Immature natural killer cell (primary cell): ENCODE results near the gene LEFTY1. TPM values are rescaled to one million over a fixed set of nuclear protein-coding genes. Genes with fewer than 3 reads are reported as not detected.

ENCODE experiments used
- DNase-seq, 3 donors: peaks; one replicate each; pipeline ENCODE4 v3.0.0; 2022; ENCODE audit warnings: mixed read lengths in 1 of 3
- H3K27ac Mint-ChIP-seq, 6 donors: one replicate each; pipeline ENCODE4 v1.8.0; 2020; ENCODE audit warnings: mixed read lengths in 6 of 6, mild to moderate bottlenecking in 5 of 6, inconsistent platforms in 4 of 6, moderate library complexity in 3 of 6
- H3K27me3 Mint-ChIP-seq, 3 donors: one replicate each; pipeline ENCODE4 v1.8.0; 2020 to 2021; ENCODE audit warnings: low read depth in 3 of 3, mild to moderate bottlenecking in 3 of 3, mixed read lengths in 3 of 3, moderate library complexity in 3 of 3, inconsistent platforms in 1 of 3
- H3K36me3 Mint-ChIP-seq, 3 donors: one replicate each; pipeline ENCODE4 v1.8.0; 2020; ENCODE audit warnings: mixed read lengths in 3 of 3, inconsistent platforms in 2 of 3, mild to moderate bottlenecking in 2 of 3
- H3K4me1 Mint-ChIP-seq, 2 donors: one replicate each; pipeline ENCODE4 v1.8.0; 2020; ENCODE audit warnings: inconsistent platforms in 2 of 2, mild to moderate bottlenecking in 2 of 2, mixed read lengths in 2 of 2, moderate library complexity in 1 of 2
- H3K4me3 Mint-ChIP-seq, 5 donors: one replicate each; pipeline ENCODE4 v1.8.0; 2020; ENCODE audit warnings: mild to moderate bottlenecking in 5 of 5, mixed read lengths in 5 of 5, inconsistent platforms in 3 of 5, moderate library complexity in 3 of 5
- H3K9me3 Mint-ChIP-seq, 6 donors: one replicate each; pipeline ENCODE4 v1.8.0; 2020; ENCODE audit warnings: mild to moderate bottlenecking in 6 of 6, mixed read lengths in 6 of 6, inconsistent platforms in 4 of 6, moderate library complexity in 3 of 6
- polyA plus RNA-seq, 3 donors: library from polyadenylated mRNA; unstranded; fragments of 300-500 nt; fragmentation: Illumina TruSeq; gene quantifications; one replicate each; pipeline ENCODE4 v1.2.3, GENCODE V29; 2021

Gene LEFTY1
- polyA plus RNA-seq, 3 donors from 2014 or later, result not detected

GRCh38 chr1:225866981-225867380 is 22.0 kb downstream of the LEFTY1 start:
- no peaks in the 10 kb centered on the region for H3K9me3 Mint-ChIP-seq
- H3K27me3 Mint-ChIP-seq, result peaks cover 0 to 3% (median 2%) of the 10 kb centered on the region in 3 donors
- H3K4me1 Mint-ChIP-seq, result peaks cover 35 to 47% of the 10 kb centered on the region in 2 donors
- peak overlapping the region; percentile 12 to 82 (median 53) for H3K27ac Mint-ChIP-seq
- peak overlapping the region in 2 of 5 donors; percentile 27 to 53 for H3K4me3 Mint-ChIP-seq
- DNase-seq, result no peak
- H3K36me3 Mint-ChIP-seq, result peaks cover 25 to 58% (median 34%) of the 10 kb centered on the region in 3 donors

GRCh38 chr1:225866061-225866837 is 22.7 kb downstream of the LEFTY1 start:
- DNase-seq, result peak; percentile 44 to 58 (median 48)
- no peaks in the 10 kb centered on the region for H3K9me3 Mint-ChIP-seq
- H3K27ac Mint-ChIP-seq, result peak overlapping the region; percentile 12 to 88 (median 58)
- no peaks in the 10 kb centered on the region for H3K27me3 Mint-ChIP-seq
- H3K4me3 Mint-ChIP-seq, result peak overlapping the region; percentile 2 to 65 (median 57)
- H3K36me3 Mint-ChIP-seq, result peaks cover 26 to 56% (median 27%) of the 10 kb centered on the region in 3 donors
- peaks cover 28 to 40% of the 10 kb centered on the region in 2 donors for H3K4me1 Mint-ChIP-seq

GRCh38 chr1:225865514-225865913 is 23.4 kb downstream of the LEFTY1 start:
- no peak for DNase-seq
- Mint-ChIP-seq H3K27me3 (no peaks in the 10 kb centered on the region), H3K4me3 (peak overlapping the region in 2 of 5 donors; percentile 47 to 60), H3K4me1 (peaks cover 23 to 33% of the 10 kb centered on the region in 2 donors), H3K27ac (peak overlapping the region in 4 of 6 donors; percentile 40 to 86 (median 45)), H3K36me3 (peaks cover 20 to 54% (median 22%) of the 10 kb centered on the region in 3 donors), H3K9me3 (no peaks in the 10 kb centered on the region)

- H3K4me3 Mint-ChIP-seq, result no peak overlapping the region
- H3K27me3 Mint-ChIP-seq, result no peaks in the 10 kb centered on the region
- H3K27ac Mint-ChIP-seq, result no peak overlapping the region
- H3K4me1 Mint-ChIP-seq, result peaks cover 23 to 27% of the 10 kb centered on the region in 2 donors
- peaks cover 25 to 59% (median 28%) of the 10 kb centered on the region in 3 donors for H3K36me3 Mint-ChIP-seq
- H3K9me3 Mint-ChIP-seq, result no peaks in the 10 kb centered on the region
- no peak for DNase-seq
Observed at GRCh38 chr1:225863167-225863566, 25.8 kb downstream of the LEFTY1 start.

GRCh38 chr1:225862581-225862950 is 26.4 kb downstream of the LEFTY1 start:
- H3K36me3 Mint-ChIP-seq, result peaks cover 25 to 59% (median 30%) of the 10 kb centered on the region in 3 donors

GRCh38 chr1:225861834-225862580 is 26.9 kb downstream of the LEFTY1 start:
- no peak overlapping the region for H3K4me3 Mint-ChIP-seq
- DNase-seq, result no peak
- no peak overlapping the region for H3K27ac Mint-ChIP-seq
- no peaks in the 10 kb centered on the region for H3K9me3 Mint-ChIP-seq
- H3K4me1 Mint-ChIP-seq, result peaks cover 17 to 19% of the 10 kb centered on the region in 2 donors
- peaks cover 23 to 60% (median 27%) of the 10 kb centered on the region in 3 donors for H3K36me3 Mint-ChIP-seq
- H3K27me3 Mint-ChIP-seq, result no peaks in the 10 kb centered on the region

More at GRCh38 chr1:225862581-225862950, 26.4 kb downstream of the LEFTY1 start:
- Mint-ChIP-seq H3K27me3 (no peaks in the 10 kb centered on the region), H3K4me3 (no peak overlapping the region), H3K27ac (no peak overlapping the region), H3K4me1 (peaks cover 22 to 24% of the 10 kb centered on the region in 2 donors), H3K9me3 (no peaks in the 10 kb centered on the region)
- no peak for DNase-seq

GRCh38 chr1:225860876-225861441 is 28.0 kb downstream of the LEFTY1 start:
- Mint-ChIP-seq H3K27me3 (no peaks in the 10 kb centered on the region), H3K9me3 (no peaks in the 10 kb centered on the region), H3K27ac (no peak overlapping the region), H3K36me3 (peaks cover 25 to 57% (median 27%) of the 10 kb centered on the region in 3 donors), H3K4me3 (no peak overlapping the region), H3K4me1 (peaks cover 7 to 9% of the 10 kb centered on the region in 2 donors)
- DNase-seq, result no peak

GRCh38 chr1:225860107-225860506 is 28.8 kb downstream of the LEFTY1 start:
- Mint-ChIP-seq H3K27me3 (no peaks in the 10 kb centered on the region), H3K27ac (peak overlapping the region in 1 of 6 donors; percentile 19), H3K4me3 (no peak overlapping the region)

GRCh38 chr1:225859151-225859550 is 29.8 kb downstream of the LEFTY1 start:
- H3K4me3 Mint-ChIP-seq, result no peak overlapping the region
- DNase-seq, result no peak
- H3K27me3 Mint-ChIP-seq, result no peaks in the 10 kb centered on the region
- H3K36me3 Mint-ChIP-seq, result peaks cover 29 to 67% (median 30%) of the 10 kb centered on the region in 3 donors
- peaks cover 9 to 13% of the 10 kb centered on the region in 2 donors for H3K4me1 Mint-ChIP-seq
- no peak overlapping the region for H3K27ac Mint-ChIP-seq
- no peaks in the 10 kb centered on the region for H3K9me3 Mint-ChIP-seq

More at GRCh38 chr1:225860107-225860506, 28.8 kb downstream of the LEFTY1 start:
- H3K9me3 Mint-ChIP-seq, result no peaks in the 10 kb centered on the region
- peaks cover 24 to 59% (median 25%) of the 10 kb centered on the region in 3 donors for H3K36me3 Mint-ChIP-seq
- H3K4me1 Mint-ChIP-seq, result peaks cover 9 to 10% of the 10 kb centered on the region in 2 donors
- no peak for DNase-seq

GRCh38 chr1:225857256-225857655 is 31.7 kb downstream of the LEFTY1 start:
- Mint-ChIP-seq H3K27ac (no peak overlapping the region), H3K4me3 (no peak overlapping the region), H3K36me3 (peaks cover 28 to 76% (median 30%) of the 10 kb centered on the region in 3 donors), H3K4me1 (peaks cover 18 to 23% of the 10 kb centered on the region in 2 donors), H3K27me3 (peaks cover 0 to 2% (median 1%) of the 10 kb centered on the region in 3 donors), H3K9me3 (no peaks in the 10 kb centered on the region)
- DNase-seq, result no peak

- peaks cover 2 to 4% (median 3%) of the 10 kb centered on the region in 3 donors for H3K27me3 Mint-ChIP-seq
- peak overlapping the region in 2 of 5 donors; percentile 12 to 15 for H3K4me3 Mint-ChIP-seq
- peaks cover 26 to 71% (median 34%) of the 10 kb centered on the region in 3 donors for H3K36me3 Mint-ChIP-seq
- H3K9me3 Mint-ChIP-seq, result no peaks in the 10 kb centered on the region
- DNase-seq, result no peak
- peaks cover 33 to 39% of the 10 kb centered on the region in 2 donors for H3K4me1 Mint-ChIP-seq
- peak overlapping the region; percentile 51 to 80 (median 72) for H3K27ac Mint-ChIP-seq
Observed at GRCh38 chr1:225855503-225856300, 33.2 kb downstream of the LEFTY1 start.

- Mint-ChIP-seq H3K4me1 (peaks cover 56 to 61% of the 10 kb centered on the region in 2 donors), H3K27ac (peak overlapping the region in 1 of 6 donors; percentile 21), H3K36me3 (peaks cover 14 to 58% (median 26%) of the 10 kb centered on the region in 3 donors), H3K27me3 (peaks cover 2 to 7% (median 6%) of the 10 kb centered on the region in 3 donors), H3K4me3 (no peak overlapping the region), H3K9me3 (no peaks in the 10 kb centered on the region)
- DNase-seq, result no peak
Observed at GRCh38 chr1:225853441-225853840, 35.5 kb downstream of the LEFTY1 start.
